HepG2 (cell line): Measurements from ENCODE around the gene CES2. TPM values are rescaled to one million over a fixed set of nuclear protein-coding genes. Genes with fewer than 3 reads are reported as not detected.

Experiments
- BATF2 ChIP-seq: sonication (generic); formaldehyde crosslinking; IDR thresholded peaks from 2 replicates; pipeline ENCODE4 v1.8.0; 2022; ENCODE audit warnings: mild to moderate bottlenecking, missing genetic modification reagents, moderate library complexity
- DNMT1 ChIP-seq: sonication (generic); formaldehyde crosslinking; IDR thresholded peaks from 2 replicates; pipeline ENCODE4 v1.5.1; 2020; ENCODE audit warnings: mild to moderate bottlenecking, missing genetic modification reagents
- HIVEP1 ChIP-seq: sonication (generic); formaldehyde crosslinking; IDR thresholded peaks from 2 replicates; pipeline ENCODE4 v1.4.0; 2020; ENCODE audit warnings: mild to moderate bottlenecking, missing genetic modification reagents
- HNF1A ChIP-seq, 2 experiments: sonication (generic) in 1 of 2; formaldehyde crosslinking in 1 of 2; IDR thresholded peaks; 2 replicates each; pipeline versions ENCODE4 v1.4.0 to v1.6.1; 2016 to 2020; ENCODE audit warnings: borderline replicate concordance in 1 of 2, low read depth in 1 of 2, mild to moderate bottlenecking in 1 of 2, missing genetic modification reagents in 1 of 2
- HNRNPH1 ChIP-seq: fragments of 200-400 bp; formaldehyde crosslinking; optimal IDR thresholded peaks from 2 replicates; pipeline ENCODE3; 2017; ENCODE audit warnings: mild to moderate bottlenecking, low read depth, low read length
- IKZF5 ChIP-seq: IDR thresholded peaks from 2 replicates; pipeline ENCODE4 v1.6.1; 2018; ENCODE audit warnings: missing genetic modification reagents, mild to moderate bottlenecking, missing compliant biosample characterization
- NONO ChIP-seq, 2 experiments: fragments of 450-650 bp in 1 of 2; sonication (generic) in 1 of 2; formaldehyde crosslinking in 1 of 2; IDR thresholded peaks in 1 of 2; conservative IDR thresholded peaks in 1 of 2; 2 replicates each; pipeline versions ENCODE4 v1.6.1 to v1.8.0; 2017 to 2022; ENCODE audit warnings: mild to moderate bottlenecking in 1 of 2, missing genetic modification reagents in 1 of 2, moderate library complexity in 1 of 2
- RBM39 ChIP-seq: fragments of 200-400 bp; formaldehyde crosslinking; IDR thresholded peaks from one replicate; pipeline ENCODE4 v1.6.1; 2018; ENCODE audit warnings: antibody characterized with exemption, mild to moderate bottlenecking, low read depth, low read length; ENCODE audit not compliant: poor library complexity, severe bottlenecking
- THAP11 ChIP-seq: IDR thresholded peaks from 2 replicates; pipeline ENCODE4 v1.6.1; 2016; ENCODE audit warnings: missing biosample characterization, missing genetic modification reagents
- ZFP82 ChIP-seq: sonication (generic); formaldehyde crosslinking; IDR thresholded peaks from 2 replicates; pipeline ENCODE4 v1.5.1; 2020; ENCODE audit warnings: mild to moderate bottlenecking, missing genetic modification reagents, borderline replicate concordance
- ZNF142 ChIP-seq: sonication (generic); formaldehyde crosslinking; IDR thresholded peaks from 2 replicates; pipeline ENCODE4 v1.4.0; 2020; ENCODE audit warnings: missing genetic modification reagents
- ZNF432 ChIP-seq: sonication (generic); formaldehyde crosslinking; IDR thresholded peaks from 2 replicates; pipeline ENCODE4 v1.5.0; 2020; ENCODE audit warnings: missing genetic modification reagents, mild to moderate bottlenecking, borderline replicate concordance
- ZSCAN12 ChIP-seq: sonication (generic); formaldehyde crosslinking; IDR thresholded peaks from 2 replicates; pipeline ENCODE4 v1.9.0; 2021; ENCODE audit warnings: mild to moderate bottlenecking, missing genetic modification reagents
- polyA plus RNA-seq, 8 experiments: library from polyadenylated mRNA; depleted of rRNA in 3 of 8; stranded (reverse) in 7 of 8; unstranded in 1 of 8; fragments of >200 nt; fragmentation: Illumina TruSeq in 4 of 8; extraction: Trizol in 4 of 8; gene quantifications; 2 replicates each; pipeline versions ENCODE4 v1.2.1 to v1.2.3, GENCODE V29; 2011 to 2016; ENCODE audit warnings: low read depth in 4 of 8, missing spikeins in 1 of 8, mixed read lengths in 1 of 8; ENCODE audit not compliant: insufficient read depth in 1 of 8
- total RNA-seq, 5 experiments: library from RNA; depleted of rRNA; stranded (reverse); fragments of >200 nt; fragmentation: Illumina TruSeq; extraction: Trizol; gene quantifications; 2 replicates each; pipeline ENCODE4 v1.2.3, GENCODE V29; 2016; ENCODE audit warnings: low read depth in 1 of 5

The CES2 gene
- total and polyA plus RNA-seq, 2 of the 13 experiments (the other 11 are each of a cell fraction or from before 2014, with no cell fraction given): 50.6 to 63.8 TPM

GRCh38 chr16:66935314-66936011, at the start of gene CES2 (continued):
- TF ChIP-seq HNF1A (IDR thresholded peaks at IDR 0.05; ENCODE audit: low read depth): no peak
- TF ChIP-seq HNF1A (CRISPR knock-in tag; IDR thresholded peaks at IDR 0.05; ENCODE audit: borderline replicate concordance): no peak
- no peak for TF ChIP-seq DNMT1 (CRISPR knock-in tag)
- TF ChIP-seq ZNF142: 0 out of 2 replicates have a peak, but pooled peaks have one; percentile 26
- TF ChIP-seq ZNF432 (CRISPR knock-in tag): no peak
- TF ChIP-seq HNRNPH1: no peak
- peak; percentile 50; the same call in 1 of the 2 replicates for TF ChIP-seq THAP11
- TF ChIP-seq BATF2 (CRISPR knock-in tag): peak; percentile 92; the same call in 1 of the 2 replicates
- peak; percentile 78 for TF ChIP-seq IKZF5 (CRISPR knock-in tag)
- TF ChIP-seq HIVEP1 (CRISPR knock-in tag): peak; percentile 80
- 0 out of 2 replicates have a peak, but pooled peaks have one; percentile 4 for TF ChIP-seq ZFP82 (CRISPR knock-in tag)
- TF ChIP-seq ZSCAN12 (CRISPR knock-in tag): no peak
- peak; percentile 32 for TF ChIP-seq RBM39
- no peak for TF ChIP-seq NONO (IDR thresholded peaks at IDR 0.05)
- TF ChIP-seq NONO (CRISPR knock-in tag; conservative IDR thresholded peaks at IDR 0.05): peak; percentile 97
